HCT116 (cell line): ENCODE data around the gene SNRNP25. TPM values are rescaled to one million over a fixed set of nuclear protein-coding genes. Genes with fewer than 3 reads are reported as not detected.

Experiments
- ATAC-seq: fragments of 200-7000 bp; cut with Tn5 transposase; 2 replicates; pipeline ENCODE4 v1.9.1; 2020; ENCODE audit warnings: mild to moderate bottlenecking, moderate library complexity
- BruUV-seq: library from RNA; stranded (reverse); fragments of 400-500 nt; replicated peaks from 2 replicates; lab custom pipeline; 2021; lab: Mats Ljungman, UMichigan
- CTCF ChIA-PET: fragments of 300-600 bp; sonication (Branson Sonifier 250); formaldehyde crosslinking; loops from one replicate; lab custom pipeline; 2021; ENCODE audit warnings: antibody characterized with exemption; lab: Charles Lee
- POLR2A ChIA-PET: fragments of 300-600, 350-600 bp; sonication (Branson Sonifier 250); formaldehyde crosslinking; loops from one replicate; lab custom pipeline; 2021; ENCODE audit warnings: antibody characterized with exemption; lab: Charles Lee
- RAD21 ChIA-PET, 2 experiments: fragments of 300-600 bp; sonication (Branson Sonifier 250); formaldehyde crosslinking; loops; one replicate each; lab custom pipeline; 2023; ENCODE audit warnings: low total read pairs in 2 of 2; ENCODE audit not compliant: uncharacterized antibody in 2 of 2, unreplicated experiment in 2 of 2, low non-redundant PET in 1 of 2; lab: Charles Lee
- DNase-seq: peaks from one replicate; pipeline ENCODE4 v3.0.0-alpha.2; 2010; ENCODE audit warnings: low read depth, low spot score
- H2AFZ ChIP-seq: fragments of 200-600 bp; shearing (Covaris generic), sonication (generic); 2 replicates; pipeline ENCODE4 v1.6.1; 2017; ENCODE audit warnings: low read depth, mixed run types, mixed read lengths, antibody characterized with exemption, low read length; ENCODE audit not compliant: poor library complexity, severe bottlenecking
- H3K27ac ChIP-seq: 2 replicates; pipeline ENCODE4 v1.5.1; 2012; ENCODE audit warnings: low read depth, low read length
- H3K27me3 ChIP-seq: fragments of 200-600 bp; sonication (generic); 2 replicates; pipeline ENCODE4 v1.6.1; 2016; ENCODE audit warnings: mixed run types, low read length, mixed read lengths; ENCODE audit not compliant: insufficient read depth
- H3K36me3 ChIP-seq, 2 experiments: fragments of 200-500 bp in 1 of 2; fragments of 200-600 bp in 1 of 2; sonication (Bioruptor generic) in 1 of 2; sonication (generic) in 1 of 2; 2 replicates each; pipeline versions ENCODE4 v1.5.1 to v1.6.1; 2014 to 2016; ENCODE audit warnings: low read length in 2 of 2, inconsistent platforms in 1 of 2, mixed read lengths in 1 of 2, mixed run types in 1 of 2; ENCODE audit not compliant: insufficient read depth in 2 of 2, control insufficient read depth in 1 of 2
- H3K4me1 ChIP-seq, 2 experiments: fragments of 200-600 bp in 1 of 2; sonication (generic) in 1 of 2; 2 replicates each; pipeline versions ENCODE4 v1.5.1 to v1.6.1; 2012 to 2017; ENCODE audit warnings: low read length in 2 of 2, inconsistent platforms in 1 of 2, mild to moderate bottlenecking in 1 of 2, mixed read lengths in 1 of 2, mixed run types in 1 of 2, moderate library complexity in 1 of 2; ENCODE audit not compliant: insufficient read depth in 2 of 2, control insufficient read depth in 1 of 2
- H3K4me2 ChIP-seq: fragments of 200-600 bp; sonication (generic); 2 replicates; pipeline ENCODE4 v1.6.1; 2017; ENCODE audit warnings: mixed run types, low read length, mixed read lengths
- H3K4me3 ChIP-seq, 2 experiments: fragments of 200-600 bp in 1 of 2; sonication (generic) in 1 of 2; replicated peaks in 1 of 2; 2 replicates each; pipeline ENCODE4 v1.5.1; 2011 to 2016; ENCODE audit warnings: low read length in 2 of 2, control low read depth in 1 of 2, low read depth in 1 of 2, mild to moderate bottlenecking in 1 of 2, mixed read lengths in 1 of 2, mixed run types in 1 of 2
- H3K79me2 ChIP-seq: fragments of 200-600 bp; sonication (generic); 2 replicates; pipeline ENCODE4 v1.6.1; 2017; ENCODE audit warnings: mild to moderate bottlenecking, mixed run types, low read length, moderate library complexity, mixed read lengths; ENCODE audit not compliant: insufficient read depth
- H3K9ac ChIP-seq: fragments of 200-600 bp; sonication (generic); 2 replicates; pipeline ENCODE4 v1.6.1; 2016; ENCODE audit warnings: low read length, mixed read lengths
- H3K9me2 ChIP-seq: fragments of 200-600 bp; sonication (generic), shearing (Covaris generic); 2 replicates; pipeline ENCODE4 v1.6.1; 2017; ENCODE audit warnings: mixed run types, mild to moderate bottlenecking, moderate library complexity; ENCODE audit not compliant: insufficient read depth
- H3K9me3 ChIP-seq, 2 experiments: fragments of 200-500 bp in 1 of 2; fragments of 200-600 bp in 1 of 2; sonication (Bioruptor generic) in 1 of 2; sonication (generic) in 1 of 2; 2 replicates each; pipeline ENCODE4 v1.6.1; 2014 to 2017; ENCODE audit warnings: low read length in 2 of 2, mixed read lengths in 2 of 2, inconsistent platforms in 1 of 2, low read depth in 1 of 2, mild to moderate bottlenecking in 1 of 2, mixed run types in 1 of 2, moderate library complexity in 1 of 2; ENCODE audit not compliant: control insufficient read depth in 1 of 2, insufficient read depth in 1 of 2
- H4K20me1 ChIP-seq: fragments of 200-600 bp; sonication (generic), shearing (Covaris generic); 2 replicates; pipeline ENCODE4 v1.6.1; 2017; ENCODE audit warnings: mixed run types, mild to moderate bottlenecking, moderate library complexity; ENCODE audit not compliant: insufficient read depth
- CBX3 ChIP-seq: IDR thresholded peaks from 2 replicates; pipeline ENCODE4 v1.6.1; 2012; ENCODE audit warnings: low read depth
- CEBPB ChIP-seq: IDR thresholded peaks from 2 replicates; pipeline ENCODE4 v1.6.1; 2012; ENCODE audit warnings: low read depth
- EGR1 ChIP-seq: IDR thresholded peaks from 2 replicates; pipeline ENCODE4 v1.6.1; 2012; ENCODE audit warnings: low read depth
- ELF1 ChIP-seq: IDR thresholded peaks from 2 replicates; pipeline ENCODE4 v1.6.1; 2012; ENCODE audit warnings: low read depth, borderline replicate concordance
- EZH2phosphoT487 ChIP-seq: fragments of 200-600 bp; IDR thresholded peaks from 2 replicates; pipeline ENCODE4 v1.6.1; 2018; ENCODE audit warnings: antibody characterized with exemption, borderline replicate concordance
- FOSL1 ChIP-seq: IDR thresholded peaks from 2 replicates; pipeline ENCODE4 v1.6.1; 2012; ENCODE audit warnings: low read depth
- JUND ChIP-seq: IDR thresholded peaks from 2 replicates; pipeline ENCODE4 v1.6.1; 2012
- POLR2A ChIP-seq: IDR thresholded peaks from 2 replicates; pipeline ENCODE4 v1.7.0; 2011; ENCODE audit warnings: borderline replicate concordance; ENCODE audit not compliant: insufficient read depth, insufficient read length; ENCODE audit errors: extremely low read depth
- SIN3A ChIP-seq: IDR thresholded peaks from 2 replicates; pipeline ENCODE4 v1.6.1; 2012; ENCODE audit warnings: low read depth
- SP1 ChIP-seq: IDR thresholded peaks from 2 replicates; pipeline ENCODE4 v1.6.1; 2012; ENCODE audit warnings: low read depth
- TCF7L2 ChIP-seq: IDR thresholded peaks from 2 replicates; pipeline ENCODE4 v1.7.0; 2011; ENCODE audit warnings: borderline replicate concordance, inconsistent platforms; ENCODE audit not compliant: insufficient read depth, insufficient read length; ENCODE audit errors: extremely low read depth
- YY1 ChIP-seq: IDR thresholded peaks from 2 replicates; pipeline ENCODE4 v1.6.1; 2011; ENCODE audit warnings: low read length, low read depth, moderate library complexity, mild to moderate bottlenecking; ENCODE audit not compliant: insufficient replicate concordance; ENCODE audit errors: extremely low read depth
- intact Hi-C: fragments of 100-400 bp; cut with micrococcal nuclease; formaldehyde crosslinking; loops from 2 replicates; pipeline ENCODE4 v1.10.0; 2022
- total RNA-seq: library from RNA; stranded (reverse); gene quantifications from one replicate; pipeline ENCODE4 v1.2.1, GENCODE V29; 2021; ENCODE audit not compliant: unreplicated experiment
- TF ChIP-seq, protein P1 (sequence below), 3 experiments: fragments of 200-600 bp in 1 of 3; sonication (generic) in 1 of 3; IDR thresholded peaks in 2 of 3; conservative IDR thresholded peaks in 1 of 3; 2 replicates each; pipeline ENCODE4 v1.5.1; 2012 to 2017; ENCODE audit warnings: low read depth in 2 of 3, low read length in 2 of 3, antibody characterized with exemption in 1 of 3, borderline replicate concordance in 1 of 3, control low read depth in 1 of 3, mild to moderate bottlenecking in 1 of 3, mixed read lengths in 1 of 3, mixed run types in 1 of 3, moderate library complexity in 1 of 3; ENCODE audit not compliant: insufficient read depth in 1 of 3
- TF ChIP-seq, protein P2 (sequence below): IDR thresholded peaks from 2 replicates; pipeline ENCODE4 v1.6.1; 2012; ENCODE audit warnings: low read depth
- TF ChIP-seq, protein P3 (sequence below): IDR thresholded peaks from 2 replicates; pipeline ENCODE4 v1.6.1; 2012

The SNRNP25 gene
- total RNA-seq, 1 experiment from 2014 or later = 24.5 TPM

DNA sequence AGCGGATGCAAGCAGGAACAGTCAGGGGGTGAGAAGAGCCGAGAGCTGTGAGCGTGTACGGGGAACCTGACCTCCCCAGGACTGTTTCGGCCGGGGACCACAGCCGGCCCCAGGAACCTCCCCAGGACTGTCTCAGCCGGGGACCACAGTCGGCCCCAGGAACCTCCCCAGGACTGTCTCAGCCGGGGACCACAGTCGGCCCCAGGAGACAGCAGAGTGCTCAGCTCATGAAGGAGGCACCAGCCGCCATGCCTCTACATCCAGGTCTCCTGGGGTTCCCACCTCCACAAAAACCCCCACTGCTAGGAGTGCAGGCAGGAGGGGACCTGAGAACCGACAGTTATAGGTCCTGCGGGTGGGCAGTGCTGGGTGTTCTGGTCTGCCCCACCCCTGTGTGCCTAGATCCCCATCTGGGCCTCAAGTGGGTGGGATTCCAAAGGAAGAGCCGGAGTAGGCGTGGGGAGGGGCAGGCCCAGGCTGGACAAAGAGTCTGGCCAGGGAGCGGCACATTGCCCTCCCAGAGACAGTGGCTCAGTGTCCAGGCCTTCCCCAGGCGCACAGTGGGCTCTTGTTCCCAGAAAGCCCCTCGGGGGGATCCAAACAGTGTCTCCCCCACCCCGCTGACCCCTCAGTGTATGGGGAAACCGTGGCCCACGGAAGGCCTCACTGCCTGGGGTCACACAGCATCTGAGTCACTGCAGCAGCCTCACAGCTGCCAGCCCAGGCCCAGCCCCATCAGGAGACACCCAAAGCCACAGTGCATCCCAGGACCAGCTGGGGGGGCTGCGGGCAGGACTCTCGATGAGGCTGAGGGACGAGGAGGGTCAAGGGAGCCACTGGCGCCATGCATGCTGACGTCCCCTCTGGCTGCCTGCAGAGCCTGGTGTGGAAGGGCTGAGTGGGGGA is 14.5 kb downstream of the SNRNP25 start:
- Histone ChIP-seq H3K27ac (no peak overlapping the region), H3K27me3 (no peaks in the 10 kb centered on the region), H2AFZ (no peak overlapping the region), H3K9me2 (no peaks in the 10 kb centered on the region), H3K79me2 (no peaks in the 10 kb centered on the region), H3K9ac (no peak overlapping the region), H3K36me3 (no peaks in the 10 kb centered on the region), H4K20me1 (no peaks in the 10 kb centered on the region), H3K4me3 (no peak overlapping the region), H3K4me2 (no peak overlapping the region), H3K4me1 (peaks cover 13 to 25% of the 10 kb centered on the region in 2 experiments), H3K9me3 (no peaks in the 10 kb centered on the region)
- ChIA-PET POLR2A (no interaction called here), RAD21 (no interaction called here), CTCF (interaction anchor here (3.2 kb wide), 1 partner anchor 29 kb away, joined by 29 read pairs; no protein-coding TSS in a partner anchor)
- intact Hi-C loops = no loop called here
- no peak for TF ChIP-seq ELF1
- TF ChIP-seq POLR2A = no peak
- no peak for TF ChIP-seq FOSL1
- TF ChIP-seq JUND = no peak
- TF ChIP-seq, protein P1, sequence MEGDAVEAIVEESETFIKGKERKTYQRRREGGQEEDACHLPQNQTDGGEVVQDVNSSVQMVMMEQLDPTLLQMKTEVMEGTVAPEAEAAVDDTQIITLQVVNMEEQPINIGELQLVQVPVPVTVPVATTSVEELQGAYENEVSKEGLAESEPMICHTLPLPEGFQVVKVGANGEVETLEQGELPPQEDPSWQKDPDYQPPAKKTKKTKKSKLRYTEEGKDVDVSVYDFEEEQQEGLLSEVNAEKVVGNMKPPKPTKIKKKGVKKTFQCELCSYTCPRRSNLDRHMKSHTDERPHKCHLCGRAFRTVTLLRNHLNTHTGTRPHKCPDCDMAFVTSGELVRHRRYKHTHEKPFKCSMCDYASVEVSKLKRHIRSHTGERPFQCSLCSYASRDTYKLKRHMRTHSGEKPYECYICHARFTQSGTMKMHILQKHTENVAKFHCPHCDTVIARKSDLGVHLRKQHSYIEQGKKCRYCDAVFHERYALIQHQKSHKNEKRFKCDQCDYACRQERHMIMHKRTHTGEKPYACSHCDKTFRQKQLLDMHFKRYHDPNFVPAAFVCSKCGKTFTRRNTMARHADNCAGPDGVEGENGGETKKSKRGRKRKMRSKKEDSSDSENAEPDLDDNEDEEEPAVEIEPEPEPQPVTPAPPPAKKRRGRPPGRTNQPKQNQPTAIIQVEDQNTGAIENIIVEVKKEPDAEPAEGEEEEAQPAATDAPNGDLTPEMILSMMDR (IDR thresholded peaks at IDR 0.05 in 2 of 3, conservative IDR thresholded peaks at IDR 0.05 in 1 of 3; ENCODE audit: borderline replicate concordance in 1 of 3, insufficient read depth in 1 of 3, low read depth in 2 of 3, low read length in 2 of 3) = no peak
- TF ChIP-seq, protein P2, sequence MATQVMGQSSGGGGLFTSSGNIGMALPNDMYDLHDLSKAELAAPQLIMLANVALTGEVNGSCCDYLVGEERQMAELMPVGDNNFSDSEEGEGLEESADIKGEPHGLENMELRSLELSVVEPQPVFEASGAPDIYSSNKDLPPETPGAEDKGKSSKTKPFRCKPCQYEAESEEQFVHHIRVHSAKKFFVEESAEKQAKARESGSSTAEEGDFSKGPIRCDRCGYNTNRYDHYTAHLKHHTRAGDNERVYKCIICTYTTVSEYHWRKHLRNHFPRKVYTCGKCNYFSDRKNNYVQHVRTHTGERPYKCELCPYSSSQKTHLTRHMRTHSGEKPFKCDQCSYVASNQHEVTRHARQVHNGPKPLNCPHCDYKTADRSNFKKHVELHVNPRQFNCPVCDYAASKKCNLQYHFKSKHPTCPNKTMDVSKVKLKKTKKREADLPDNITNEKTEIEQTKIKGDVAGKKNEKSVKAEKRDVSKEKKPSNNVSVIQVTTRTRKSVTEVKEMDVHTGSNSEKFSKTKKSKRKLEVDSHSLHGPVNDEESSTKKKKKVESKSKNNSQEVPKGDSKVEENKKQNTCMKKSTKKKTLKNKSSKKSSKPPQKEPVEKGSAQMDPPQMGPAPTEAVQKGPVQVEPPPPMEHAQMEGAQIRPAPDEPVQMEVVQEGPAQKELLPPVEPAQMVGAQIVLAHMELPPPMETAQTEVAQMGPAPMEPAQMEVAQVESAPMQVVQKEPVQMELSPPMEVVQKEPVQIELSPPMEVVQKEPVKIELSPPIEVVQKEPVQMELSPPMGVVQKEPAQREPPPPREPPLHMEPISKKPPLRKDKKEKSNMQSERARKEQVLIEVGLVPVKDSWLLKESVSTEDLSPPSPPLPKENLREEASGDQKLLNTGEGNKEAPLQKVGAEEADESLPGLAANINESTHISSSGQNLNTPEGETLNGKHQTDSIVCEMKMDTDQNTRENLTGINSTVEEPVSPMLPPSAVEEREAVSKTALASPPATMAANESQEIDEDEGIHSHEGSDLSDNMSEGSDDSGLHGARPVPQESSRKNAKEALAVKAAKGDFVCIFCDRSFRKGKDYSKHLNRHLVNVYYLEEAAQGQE = no peak
- no peak for TF ChIP-seq CEBPB
- no peak for TF ChIP-seq CBX3
- TF ChIP-seq SIN3A = no peak
- no peak for TF ChIP-seq SP1
- TF ChIP-seq YY1 = no peak
- no peak for TF ChIP-seq TCF7L2
- TF ChIP-seq EGR1 = no peak
- TF ChIP-seq, protein P3, sequence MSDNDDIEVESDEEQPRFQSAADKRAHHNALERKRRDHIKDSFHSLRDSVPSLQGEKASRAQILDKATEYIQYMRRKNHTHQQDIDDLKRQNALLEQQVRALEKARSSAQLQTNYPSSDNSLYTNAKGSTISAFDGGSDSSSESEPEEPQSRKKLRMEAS = no peak
- no peak for TF ChIP-seq EZH2phosphoT487
- no peak for ATAC-seq
- no TSS peak for BruUV-seq
- no peak for DNase-seq
